Calu3 (cell line): ENCODE data around the gene CRACR2A. TPM values are rescaled to one million over a fixed set of nuclear protein-coding genes. Genes with fewer than 3 reads are reported as not detected.

ENCODE experiments used
- BruUV-seq: library from RNA; stranded (reverse); fragments of 400-500 nt; replicated peaks from 2 replicates; lab custom pipeline; 2021; lab: Mats Ljungman, UMichigan
- CTCF ChIA-PET: fragments of 300-600 bp; sonication (Branson Sonifier 250); formaldehyde crosslinking; loops from one replicate; lab custom pipeline; 2022; ENCODE audit warnings: antibody characterized with exemption; lab: Charles Lee
- DNase-seq: peaks from one replicate; pipeline ENCODE4 v3.0.0; 2022
- H3K27ac Mint-ChIP-seq: one replicate; pipeline ENCODE4 v1.8.0; 2022; ENCODE audit warnings: mixed read lengths; ENCODE audit not compliant: unreplicated experiment
- H3K27me3 Mint-ChIP-seq: one replicate; pipeline ENCODE4 v1.8.0; 2022; ENCODE audit warnings: mixed read lengths; ENCODE audit not compliant: unreplicated experiment
- H3K36me3 Mint-ChIP-seq: one replicate; pipeline ENCODE4 v1.8.0; 2022; ENCODE audit warnings: mild to moderate bottlenecking, moderate library complexity, mixed read lengths; ENCODE audit not compliant: insufficient read depth, unreplicated experiment
- H3K4me1 Mint-ChIP-seq: one replicate; pipeline ENCODE4 v1.8.0; 2022; ENCODE audit warnings: mild to moderate bottlenecking, low read depth, mixed read lengths; ENCODE audit not compliant: unreplicated experiment
- H3K4me3 Mint-ChIP-seq: one replicate; pipeline ENCODE4 v1.8.0; 2022; ENCODE audit warnings: mild to moderate bottlenecking, low read depth, moderate library complexity, mixed read lengths; ENCODE audit not compliant: unreplicated experiment
- H3K9me3 Mint-ChIP-seq: one replicate; pipeline ENCODE4 v1.8.0; 2022; ENCODE audit warnings: low read depth, mixed read lengths; ENCODE audit not compliant: unreplicated experiment
- intact Hi-C: fragments of 100-400 bp; cut with micrococcal nuclease; formaldehyde crosslinking; loops from one replicate; pipeline ENCODE4 v1.10.0; 2022; ENCODE audit not compliant: unreplicated experiment
- total RNA-seq: library from RNA; stranded (reverse); gene quantifications from 2 replicates; pipeline ENCODE4 v1.2.3, GENCODE V29; 2022
- TF ChIP-seq, protein P1 (sequence below): fragments of 200-600 bp; IDR thresholded peaks from one replicate; pipeline ENCODE4 v1.8.0; 2022; ENCODE audit warnings: antibody characterized with exemption; ENCODE audit not compliant: unreplicated experiment

CRACR2A gene
- total RNA-seq, 1 experiment from 2014 or later, result 9.5 TPM

DNA sequence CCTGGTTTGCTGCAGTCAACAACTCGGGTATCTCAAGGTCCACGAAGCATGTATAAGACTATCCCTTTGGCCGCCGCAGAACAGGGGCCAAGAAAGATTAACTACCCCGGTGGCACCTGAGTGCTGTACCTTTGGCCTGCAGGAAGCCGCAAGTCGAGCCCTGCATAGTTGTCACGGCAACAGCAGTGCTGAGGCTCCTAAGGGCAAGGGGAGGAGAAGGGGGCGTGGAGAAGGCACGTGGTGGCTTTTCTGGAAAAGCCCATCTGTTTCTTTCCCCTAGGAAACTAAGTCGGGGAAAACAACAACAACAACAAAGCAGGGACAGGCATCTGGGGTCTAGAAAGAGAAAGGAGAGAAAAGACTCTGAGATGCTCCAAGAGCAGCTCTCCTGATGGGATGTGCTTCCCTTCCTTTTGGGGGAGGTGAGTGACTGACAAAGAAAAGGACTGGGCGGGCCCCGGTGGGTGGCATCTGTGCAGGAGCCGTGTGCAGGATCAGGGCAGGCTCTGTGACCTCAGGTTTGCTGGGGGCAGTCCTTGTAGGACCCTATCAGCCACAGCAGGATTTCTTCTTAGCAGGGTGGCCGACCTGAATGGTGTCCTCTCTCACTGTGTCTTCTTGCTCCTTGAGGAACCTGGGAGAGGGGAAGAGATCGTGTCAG lies 138.0 kb downstream of the CRACR2A start:
- no peaks in the 10 kb centered on the region for H3K4me1 Mint-ChIP-seq
- H3K27ac Mint-ChIP-seq, result no peak overlapping the region
- CTCF ChIA-PET, result no interaction called here
- H3K27me3 Mint-ChIP-seq, result peaks cover 16% of the 10 kb centered on the region
- no TSS peak for BruUV-seq
- intact Hi-C loops, result no loop called here
- DNase-seq, result no peak
- H3K4me3 Mint-ChIP-seq, result no peak overlapping the region
- no peaks in the 10 kb centered on the region for H3K36me3 Mint-ChIP-seq
- no peaks in the 10 kb centered on the region for H3K9me3 Mint-ChIP-seq
- TF ChIP-seq, protein P1, sequence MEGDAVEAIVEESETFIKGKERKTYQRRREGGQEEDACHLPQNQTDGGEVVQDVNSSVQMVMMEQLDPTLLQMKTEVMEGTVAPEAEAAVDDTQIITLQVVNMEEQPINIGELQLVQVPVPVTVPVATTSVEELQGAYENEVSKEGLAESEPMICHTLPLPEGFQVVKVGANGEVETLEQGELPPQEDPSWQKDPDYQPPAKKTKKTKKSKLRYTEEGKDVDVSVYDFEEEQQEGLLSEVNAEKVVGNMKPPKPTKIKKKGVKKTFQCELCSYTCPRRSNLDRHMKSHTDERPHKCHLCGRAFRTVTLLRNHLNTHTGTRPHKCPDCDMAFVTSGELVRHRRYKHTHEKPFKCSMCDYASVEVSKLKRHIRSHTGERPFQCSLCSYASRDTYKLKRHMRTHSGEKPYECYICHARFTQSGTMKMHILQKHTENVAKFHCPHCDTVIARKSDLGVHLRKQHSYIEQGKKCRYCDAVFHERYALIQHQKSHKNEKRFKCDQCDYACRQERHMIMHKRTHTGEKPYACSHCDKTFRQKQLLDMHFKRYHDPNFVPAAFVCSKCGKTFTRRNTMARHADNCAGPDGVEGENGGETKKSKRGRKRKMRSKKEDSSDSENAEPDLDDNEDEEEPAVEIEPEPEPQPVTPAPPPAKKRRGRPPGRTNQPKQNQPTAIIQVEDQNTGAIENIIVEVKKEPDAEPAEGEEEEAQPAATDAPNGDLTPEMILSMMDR, result no peak

DNA sequence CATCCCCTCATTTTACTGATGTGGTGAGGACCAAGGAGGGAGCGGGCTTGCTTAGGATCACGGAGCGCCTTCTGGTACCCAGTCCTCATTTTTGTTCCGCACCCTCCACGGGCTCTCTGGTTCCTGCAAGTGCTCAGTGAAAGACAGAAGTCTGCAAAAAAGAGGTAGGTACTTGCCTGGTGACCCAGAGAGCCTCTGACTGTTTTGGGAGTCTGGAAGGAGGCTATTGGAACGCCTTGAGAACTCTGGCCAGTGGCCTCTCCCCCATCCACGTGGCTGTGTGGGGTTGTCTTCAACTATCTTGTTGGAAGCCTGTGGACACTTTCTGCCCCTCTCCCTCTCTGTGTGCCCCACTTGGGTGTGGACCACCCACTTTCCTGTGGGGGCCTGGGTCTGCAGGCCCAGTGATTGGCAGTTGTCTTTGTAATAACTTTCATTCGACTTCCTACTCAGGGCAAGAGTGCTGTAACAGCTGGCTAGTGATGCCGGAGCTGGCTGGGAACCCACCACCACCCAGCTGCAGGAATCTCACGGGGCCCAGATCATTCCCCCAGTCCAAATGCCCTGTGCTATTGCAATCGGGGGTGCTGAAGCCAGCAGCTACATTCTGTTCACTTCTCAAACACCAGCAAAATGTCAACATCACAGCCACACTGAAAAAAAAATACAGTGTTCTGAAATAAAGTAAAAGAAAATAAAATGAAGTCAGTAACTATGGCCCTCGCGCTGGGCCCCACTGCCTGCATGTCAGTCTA lies 139.1 kb downstream of the CRACR2A start:
- Mint-ChIP-seq H3K4me1 (no peaks in the 10 kb centered on the region), H3K4me3 (no peak overlapping the region), H3K27ac (no peak overlapping the region), H3K36me3 (no peaks in the 10 kb centered on the region), H3K9me3 (no peaks in the 10 kb centered on the region), H3K27me3 (peaks cover 16% of the 10 kb centered on the region)
- TF ChIP-seq, protein P1, result no peak
- BruUV-seq, result no TSS peak
- intact Hi-C loops, result no loop called here
- CTCF ChIA-PET, result no interaction called here
- no peak for DNase-seq

DNA sequence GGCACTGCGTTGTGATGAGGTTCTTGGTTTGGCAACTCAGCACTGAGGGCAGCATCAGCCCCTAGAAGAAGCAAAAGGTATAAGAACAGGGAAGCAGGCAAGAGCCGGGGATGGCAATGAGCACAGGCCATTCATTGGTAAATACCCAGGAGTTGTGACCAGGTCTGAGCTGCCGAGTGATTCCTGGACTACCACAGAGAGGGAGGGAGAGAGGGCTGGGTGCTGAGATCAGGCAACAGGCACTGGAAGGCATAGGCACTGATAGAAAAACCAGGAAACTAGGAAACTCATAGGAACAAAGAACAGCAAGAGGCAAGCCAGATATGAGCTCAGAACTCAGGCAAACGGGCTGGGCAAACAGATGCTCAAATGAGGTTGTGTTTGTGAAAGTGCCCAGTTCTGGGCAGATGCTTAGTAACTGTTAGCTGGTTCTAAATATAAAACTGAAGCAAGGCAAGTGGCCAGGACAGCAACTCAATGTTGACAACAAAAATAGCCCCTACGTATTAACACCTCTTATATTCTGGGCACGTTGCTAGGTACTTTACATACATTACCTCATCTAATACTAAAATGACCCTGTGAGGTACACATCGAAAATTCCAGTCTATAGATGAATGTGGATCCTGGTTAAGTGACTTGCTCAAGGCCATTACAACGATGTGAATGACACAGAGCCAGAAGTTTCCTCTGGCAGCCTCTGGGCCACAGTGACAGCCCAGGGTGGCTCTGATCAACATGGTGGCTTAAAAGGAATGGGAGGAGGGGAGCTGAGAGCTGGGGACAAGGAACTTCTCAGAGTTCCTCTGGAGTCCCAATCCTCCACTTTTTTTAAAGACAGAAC lies 140.8 kb downstream of the CRACR2A start:
- H3K4me3 Mint-ChIP-seq, result no peak overlapping the region
- no peak for DNase-seq

DNA sequence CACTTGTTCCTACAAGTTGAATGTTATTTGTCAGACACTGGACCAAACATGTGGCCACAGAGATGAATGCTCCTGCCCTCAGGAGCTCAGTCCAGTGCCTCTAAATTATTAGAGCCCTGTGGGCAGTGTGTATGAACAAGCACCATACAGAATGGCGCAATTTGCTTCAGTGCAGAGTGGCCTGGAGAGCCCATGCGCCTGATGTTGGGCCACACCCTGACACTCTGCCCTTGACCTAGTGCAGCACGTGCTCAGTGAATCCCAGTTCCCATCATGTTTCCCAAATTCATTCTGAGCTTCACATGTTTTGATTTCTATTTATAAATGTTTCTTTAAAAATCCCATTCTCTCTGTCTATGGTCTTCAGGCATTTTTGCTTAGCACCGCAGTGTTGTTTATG lies 145.1 kb downstream of the CRACR2A start:
- DNase-seq, result no peak
- no peak overlapping the region for H3K4me3 Mint-ChIP-seq
- no peaks in the 10 kb centered on the region for H3K9me3 Mint-ChIP-seq
- peaks cover 50% of the 10 kb centered on the region for H3K27me3 Mint-ChIP-seq
- CTCF ChIA-PET, result no interaction called here
- TF ChIP-seq, protein P1, result no peak
- BruUV-seq, result no TSS peak
- H3K4me1 Mint-ChIP-seq, result no peaks in the 10 kb centered on the region
- H3K36me3 Mint-ChIP-seq, result no peaks in the 10 kb centered on the region
- intact Hi-C loops, result no loop called here
- H3K27ac Mint-ChIP-seq, result no peak overlapping the region

More for the DNA sequence above, 140.8 kb downstream of the CRACR2A start:
- Mint-ChIP-seq H3K36me3 (no peaks in the 10 kb centered on the region), H3K27ac (no peak overlapping the region), H3K27me3 (peaks cover 16% of the 10 kb centered on the region), H3K4me1 (no peaks in the 10 kb centered on the region), H3K9me3 (no peaks in the 10 kb centered on the region)
- intact Hi-C loops, result no loop called here
- BruUV-seq, result no TSS peak
- CTCF ChIA-PET, result interaction anchor here (1.3 kb wide), 1 partner anchor 67 kb away, joined by 4 read pairs; no protein-coding TSS in a partner anchor
- TF ChIP-seq, protein P1, result no peak
